ENCODE results near the gene GPATCH2.
A peak's percentile ranks its signal among the peaks of the same experiment; 100 is the strongest.

GPATCH2 gene

DNA sequence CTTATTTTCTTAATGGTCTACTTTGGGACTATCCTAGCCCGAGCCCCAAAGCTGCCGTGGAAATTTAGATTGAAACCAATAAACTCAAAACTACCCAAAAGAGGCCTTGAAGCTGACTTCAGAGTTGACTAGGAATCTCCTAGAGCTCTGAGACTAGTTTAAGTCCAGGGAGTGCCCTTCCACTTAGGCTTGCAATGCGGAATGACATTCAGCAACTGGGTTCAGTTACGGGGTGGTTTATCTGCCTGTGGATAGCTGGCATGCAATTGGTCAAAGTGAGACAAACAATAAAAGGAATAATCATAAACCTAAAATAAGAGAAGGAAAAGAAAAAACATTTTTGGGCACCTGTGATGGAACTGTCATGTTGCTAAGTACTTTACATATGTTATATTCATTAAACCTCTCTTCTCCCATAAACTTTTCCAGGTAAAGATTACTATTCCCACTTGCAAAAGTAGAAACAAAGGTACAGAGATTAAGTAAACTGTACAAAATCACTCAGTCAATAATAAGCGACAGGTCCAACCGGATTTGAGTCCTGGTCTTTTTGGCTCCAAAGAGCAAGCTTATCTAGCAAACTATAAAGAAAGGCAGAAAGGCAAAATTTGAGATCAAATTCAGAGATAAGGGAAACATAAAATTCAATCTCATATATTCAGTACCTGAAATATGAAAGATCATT, 56.5 kb downstream of the GPATCH2 start:
- no peak for DNase-seq

DNA sequence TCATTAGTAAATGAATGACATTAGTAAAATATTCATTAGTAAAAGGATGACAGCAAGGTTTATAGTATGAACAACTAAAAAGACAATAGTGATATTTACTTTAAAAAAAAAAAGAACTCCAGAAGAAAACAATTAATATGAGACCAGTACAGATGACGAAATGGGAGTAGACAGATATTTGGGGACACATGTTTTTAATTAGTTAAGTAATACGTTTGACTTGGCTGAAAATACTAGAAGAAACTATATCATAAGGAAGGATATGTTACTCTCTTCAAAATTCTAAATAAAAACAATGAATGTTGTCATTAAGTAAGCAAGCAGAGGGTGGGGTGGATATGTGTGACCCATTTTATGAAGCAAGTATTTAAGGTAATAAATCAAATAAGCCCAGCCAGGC, 61.9 kb downstream of the GPATCH2 start:
- no peak for DNase-seq

DNA sequence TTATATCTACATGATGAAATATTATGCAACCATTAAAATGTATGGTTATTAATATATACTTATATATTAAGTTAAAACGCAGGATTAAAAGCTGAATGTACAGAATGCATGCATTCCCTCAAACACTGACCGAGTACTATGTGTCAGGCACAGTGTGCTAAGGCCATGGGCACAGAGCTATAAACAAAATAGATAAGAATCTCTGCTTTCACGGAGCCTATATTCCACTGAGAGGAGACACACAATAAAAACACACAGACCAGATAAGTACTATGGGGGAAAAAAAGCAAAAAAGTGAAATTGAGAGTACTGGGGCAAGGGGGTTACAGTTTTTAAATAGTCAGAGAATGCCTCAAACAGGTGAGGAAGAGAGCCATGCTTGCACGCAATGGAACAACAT, 62.7 kb downstream of the GPATCH2 start:
- DNase-seq: no peak

DNA sequence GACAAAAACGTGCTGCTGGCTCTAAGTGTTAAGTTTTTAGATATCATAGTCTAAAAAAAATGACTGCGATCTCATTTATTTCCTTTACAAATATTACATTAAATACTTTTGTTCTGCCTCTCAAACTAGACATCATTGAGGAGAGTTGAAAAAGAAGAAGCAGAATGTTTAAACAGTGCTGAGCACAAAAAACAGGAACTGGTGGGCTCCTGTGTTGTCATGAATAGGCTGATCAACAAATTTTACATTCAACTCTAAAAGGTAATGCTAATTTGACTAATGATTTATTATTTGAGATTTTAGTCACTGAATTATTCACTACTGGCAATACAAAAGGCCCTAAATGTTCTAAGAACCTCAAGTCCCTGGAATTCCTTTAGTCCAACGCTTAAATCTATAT, 66.1 kb downstream of the GPATCH2 start:
- no peak for DNase-seq

DNA sequence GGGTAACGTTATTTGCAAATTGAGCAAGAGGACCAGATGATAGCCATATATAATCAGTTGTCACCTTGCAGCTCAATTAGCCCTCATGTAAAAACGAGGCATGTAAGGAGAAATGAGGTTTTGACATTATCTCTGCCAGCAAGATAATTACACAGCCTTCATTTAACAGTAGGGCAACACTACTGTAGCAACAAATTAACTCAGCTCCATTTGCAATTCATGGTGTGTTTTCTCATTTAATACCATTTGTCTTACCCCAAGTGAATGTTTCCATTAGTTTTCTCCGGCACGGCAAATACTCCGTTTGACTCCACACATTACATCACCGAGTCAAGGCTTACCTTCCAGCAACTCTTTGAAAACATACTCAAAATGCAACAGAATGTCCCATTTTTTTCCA, 66.7 kb downstream of the GPATCH2 start:
- DNase-seq: no peak

DNA sequence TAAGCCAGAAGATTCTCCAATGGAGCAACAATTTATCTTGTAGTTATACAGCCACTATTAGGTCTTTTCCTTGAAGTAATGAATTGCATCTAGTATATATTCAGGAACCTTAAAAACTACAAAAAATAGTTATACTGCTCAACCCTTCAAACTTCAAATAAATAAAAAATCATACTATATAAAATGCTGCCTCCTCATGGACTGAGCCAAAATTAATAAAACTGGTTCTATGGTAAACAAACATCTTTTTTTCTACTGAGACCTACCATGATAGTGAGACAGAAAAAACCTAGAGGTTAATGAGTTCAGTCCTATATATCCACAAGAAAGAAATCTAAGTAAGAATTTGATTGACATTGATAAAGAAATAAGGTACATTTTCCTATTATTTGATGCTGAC, 67.7 kb downstream of the GPATCH2 start:
- DNase-seq: no peak

DNA sequence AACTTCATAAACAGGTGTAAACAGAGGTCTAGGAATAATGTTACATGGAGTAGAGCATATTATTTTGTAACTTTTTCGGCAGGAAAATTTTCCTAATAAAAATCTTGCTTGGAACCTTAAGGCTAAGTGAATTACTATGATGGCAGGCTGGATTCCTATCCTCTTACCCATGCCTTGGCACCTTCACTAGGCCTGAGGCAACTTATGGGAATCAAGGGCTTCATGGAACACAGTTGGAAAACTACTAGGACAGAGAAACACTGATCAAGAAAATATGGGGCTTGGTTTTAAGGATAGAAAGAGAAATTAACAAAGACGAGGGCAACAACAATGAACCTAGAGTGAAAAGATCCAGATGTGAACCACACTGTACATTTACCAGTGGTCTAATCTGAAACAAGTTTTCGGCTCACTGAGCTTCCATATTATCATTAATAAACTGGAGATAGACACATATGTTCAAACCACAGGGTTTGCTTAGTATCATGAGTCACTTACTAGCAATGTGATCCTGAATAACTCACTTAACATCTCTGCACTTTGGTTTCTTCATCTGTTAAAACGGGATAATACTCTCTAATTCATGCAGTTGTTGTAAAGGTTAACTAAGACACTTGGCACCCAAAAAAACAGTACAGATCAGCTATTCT, 68.5 kb downstream of the GPATCH2 start:
- DNase-seq: no peak

DNA sequence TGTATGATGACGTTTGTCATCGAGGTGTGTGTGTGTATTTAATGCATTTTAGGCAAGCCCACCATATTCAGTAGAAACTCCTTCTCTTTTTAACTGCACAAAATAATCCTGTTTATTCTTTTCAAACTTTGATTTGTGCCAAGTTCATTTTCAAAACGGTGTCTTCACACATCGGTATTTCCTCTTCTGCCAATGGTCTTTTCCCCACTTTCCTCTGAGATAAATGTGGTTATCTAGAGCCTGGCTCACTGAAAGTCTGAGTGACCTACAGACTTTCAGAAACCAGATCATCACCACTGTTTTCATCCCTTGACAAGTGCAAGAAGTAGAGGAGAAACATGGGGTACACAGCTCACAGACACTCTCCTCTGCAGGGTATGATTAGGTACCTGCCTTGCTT, 69.4 kb downstream of the GPATCH2 start:
- no peak for DNase-seq

DNA sequence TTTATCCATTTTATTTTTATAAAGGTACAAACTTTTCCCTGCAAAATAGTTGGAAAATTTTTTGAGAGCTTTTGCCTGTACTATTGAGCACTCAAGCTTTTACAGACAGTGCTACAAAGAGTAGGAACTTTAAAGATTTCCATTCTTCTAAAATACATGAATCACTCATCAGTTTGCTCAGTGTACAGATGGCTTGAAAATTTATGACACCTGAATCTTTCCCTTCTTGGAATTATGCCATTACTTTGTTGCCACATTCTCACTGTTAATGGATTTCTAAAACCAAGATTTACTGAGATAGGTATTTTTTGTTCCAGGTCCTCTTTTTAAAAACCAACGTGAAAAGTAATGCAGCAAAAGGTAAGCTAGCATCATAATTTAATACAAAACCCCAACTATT, 76.0 kb downstream of the GPATCH2 start:
- DNase-seq: no peak

DNA sequence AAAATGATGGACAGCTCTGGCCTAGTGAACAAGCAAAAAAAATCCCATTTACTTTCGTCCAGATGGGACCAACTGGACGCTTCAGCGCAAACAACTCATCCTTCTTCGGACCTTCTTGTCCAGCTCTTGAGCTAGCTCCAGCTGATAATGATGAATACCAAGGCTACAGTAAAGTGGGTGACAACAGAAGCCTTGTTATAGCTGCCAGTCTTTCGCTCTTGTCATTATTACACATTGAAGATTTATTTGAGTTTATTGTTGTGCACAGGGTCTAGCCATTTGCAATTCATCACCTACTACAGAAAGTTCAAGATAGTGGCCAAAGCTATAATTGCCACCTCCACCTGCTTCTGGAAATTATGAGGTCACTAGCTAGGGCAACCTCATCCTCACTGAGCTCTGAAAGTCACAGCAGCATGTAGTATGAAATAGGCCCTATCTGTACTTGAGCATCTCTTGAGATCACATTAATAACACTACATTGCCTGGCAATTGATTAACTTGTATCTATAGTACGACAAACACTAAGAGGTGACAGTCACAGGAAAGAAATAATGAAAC, 76.9 kb downstream of the GPATCH2 start:
- no peak for DNase-seq

DNA sequence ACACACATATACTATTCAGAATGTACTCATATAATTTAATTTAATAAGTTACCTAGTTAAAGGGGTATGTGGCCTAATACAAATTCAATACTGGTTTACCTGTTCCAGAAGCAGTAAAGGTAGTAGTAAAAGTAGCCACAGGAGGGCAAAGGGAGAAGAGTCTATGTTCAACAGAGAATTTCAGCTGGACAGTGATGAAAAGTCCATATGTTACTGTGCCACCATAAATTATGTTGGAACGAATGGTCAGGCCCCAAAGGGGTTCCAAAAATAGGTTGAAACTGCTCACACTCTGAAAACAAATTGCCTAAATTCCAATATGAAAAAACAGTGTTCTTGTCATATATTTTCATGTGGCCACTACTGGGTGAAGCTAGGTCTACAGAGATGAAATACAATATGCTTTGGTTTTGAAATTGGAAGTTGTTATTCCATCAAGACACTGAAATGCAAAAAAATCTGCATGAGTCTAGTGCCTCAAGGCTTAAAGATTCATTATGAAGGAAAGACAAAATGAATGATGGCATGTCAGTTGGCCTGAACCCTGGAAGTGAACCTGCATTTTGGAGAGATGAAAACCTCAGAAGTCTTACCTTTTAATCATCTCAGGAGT, 78.4 kb downstream of the GPATCH2 start:
- no peak for DNase-seq

DNA sequence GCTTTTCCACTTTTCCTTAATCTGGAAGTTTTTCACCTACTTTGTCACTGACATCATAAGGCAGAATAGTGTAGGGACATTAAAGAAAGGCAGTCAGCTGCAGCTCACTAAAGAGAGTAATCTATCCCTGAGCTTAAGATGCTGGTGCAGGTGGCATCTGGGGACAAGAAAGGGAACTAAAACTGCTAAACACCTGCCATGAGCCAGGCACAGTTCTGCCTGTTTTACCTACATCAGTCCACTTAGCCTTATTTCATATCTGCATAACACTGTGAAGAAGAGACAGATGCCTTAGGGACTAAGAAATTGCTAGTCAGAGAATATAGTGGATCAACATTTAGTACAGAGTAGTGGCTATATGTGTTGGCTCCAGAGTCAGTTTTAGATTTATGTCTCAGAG, 88.1 kb downstream of the GPATCH2 start:
- DNase-seq: no peak

DNA sequence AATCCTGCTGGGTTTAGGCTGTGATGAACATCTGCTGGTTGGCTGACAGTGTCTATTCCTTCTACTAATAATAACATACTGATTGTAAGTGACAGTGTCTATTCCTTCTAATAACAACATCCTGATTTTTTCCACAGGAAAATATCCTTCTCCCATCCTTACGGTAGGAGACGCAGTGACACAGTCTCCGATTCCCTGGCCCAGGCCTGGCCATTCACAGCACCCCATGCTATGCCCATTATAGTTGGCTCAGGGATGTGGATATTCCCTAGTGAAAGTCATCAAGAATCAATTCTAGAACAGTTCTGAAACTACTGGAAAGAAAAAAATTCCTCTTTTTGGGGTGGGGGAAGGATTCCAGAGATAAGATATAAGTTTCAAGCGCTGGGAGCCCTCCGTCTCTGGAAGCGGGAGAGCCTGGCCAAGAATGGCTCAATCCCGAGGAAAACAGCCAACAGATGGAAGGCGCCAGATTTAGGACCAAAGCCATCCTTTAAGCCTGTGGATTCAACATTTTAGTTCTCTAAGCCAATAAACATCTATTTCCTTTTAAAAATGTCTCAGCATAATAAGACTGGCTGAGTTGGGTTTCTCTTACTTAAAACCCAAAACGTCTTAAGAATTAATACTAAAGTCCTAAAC, 88.6 kb downstream of the GPATCH2 start:
- DNase-seq: no peak

DNA sequence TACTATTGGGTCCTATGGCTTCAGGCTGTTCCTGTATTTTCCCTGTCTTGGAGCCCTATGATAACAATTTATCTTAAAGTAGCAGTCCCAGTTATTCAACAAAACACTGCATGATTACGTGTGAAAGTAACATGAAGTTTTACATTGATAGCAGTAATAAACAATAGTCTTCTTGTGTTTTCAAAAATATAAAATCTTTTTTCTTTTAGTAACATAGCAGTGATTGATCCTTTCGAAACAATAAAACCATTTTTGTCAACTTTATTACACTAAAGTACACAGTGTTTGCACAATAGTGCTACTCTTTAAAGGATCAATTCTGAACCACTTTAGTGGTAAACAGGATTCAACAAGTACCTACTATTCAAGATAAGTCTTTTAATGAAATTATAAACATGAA, 90.6 kb downstream of the GPATCH2 start:
- DNase-seq: no peak

DNA sequence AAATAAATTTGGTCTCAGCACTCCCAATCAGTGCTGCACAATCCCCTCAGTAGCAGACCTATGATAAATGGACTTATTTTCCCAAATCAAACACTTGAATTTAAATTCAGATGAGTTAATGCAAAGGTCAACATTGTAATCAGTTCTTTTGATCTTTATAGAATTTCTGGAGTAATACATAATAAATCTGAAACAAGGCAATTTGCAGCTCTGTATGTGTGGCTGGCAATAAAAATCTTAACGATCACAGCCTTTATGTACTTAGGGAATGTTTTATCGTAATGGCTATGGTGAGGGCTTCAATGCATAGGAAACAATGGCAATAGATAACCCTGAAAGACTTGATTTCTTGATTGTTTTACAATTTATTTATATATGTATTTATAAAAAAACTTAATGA, 91.4 kb downstream of the GPATCH2 start:
- peak; percentile 41 for DNase-seq

DNA sequence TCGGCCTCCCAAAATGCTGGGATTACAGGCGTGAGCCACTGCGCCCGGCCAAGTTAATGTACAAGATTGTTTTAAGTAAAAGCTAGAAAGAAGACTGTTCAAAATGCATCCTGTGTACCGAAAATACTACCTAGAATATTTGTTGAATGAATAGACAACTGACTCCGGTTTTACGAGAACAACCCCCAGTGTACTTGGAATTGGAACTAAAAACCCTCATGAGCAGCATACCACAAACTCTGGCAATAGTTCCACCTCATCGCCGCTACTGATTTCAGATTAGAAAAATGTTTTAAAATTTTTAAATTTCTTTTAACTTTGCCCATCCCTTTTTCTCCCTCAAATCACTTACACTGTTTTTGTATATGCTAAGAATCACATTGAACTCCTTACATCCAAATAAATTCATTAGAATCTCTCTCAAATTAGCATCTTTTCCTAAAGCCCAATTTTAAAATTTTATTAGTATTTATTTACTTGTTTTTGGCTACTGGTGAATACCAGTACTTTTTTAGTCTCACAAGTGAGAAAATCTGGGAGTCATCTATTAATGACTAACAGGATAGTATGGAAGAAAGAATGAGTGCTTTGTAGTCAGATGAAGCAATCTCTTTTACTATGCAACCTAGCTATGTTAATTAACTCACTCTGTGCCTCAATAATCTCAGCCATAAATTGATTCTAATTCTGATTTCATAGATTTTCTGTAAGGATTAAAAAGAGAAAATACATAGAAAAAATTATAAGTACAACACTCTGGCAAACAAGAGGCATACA, 95.1 kb downstream of the GPATCH2 start:
- DNase-seq: no peak

DNA sequence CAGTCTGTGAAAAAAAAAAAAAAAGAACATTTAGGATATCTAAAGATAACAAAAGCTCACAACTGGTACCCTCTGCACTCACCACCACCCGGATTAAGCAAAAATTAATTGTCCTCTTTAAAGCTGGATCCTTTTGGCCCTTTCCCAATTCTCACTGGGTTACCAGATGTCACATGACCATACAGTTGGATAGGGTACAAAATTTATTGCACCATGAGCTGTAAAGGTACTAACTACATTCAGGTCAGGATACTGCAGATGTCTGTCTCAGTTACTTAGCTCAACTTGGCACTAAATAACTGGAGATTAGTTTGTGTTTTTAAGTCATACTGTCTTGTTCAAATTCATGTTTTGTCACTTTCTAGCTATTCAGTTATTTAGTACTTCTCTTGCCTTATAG, 96.3 kb downstream of the GPATCH2 start:
- no peak for DNase-seq

DNA sequence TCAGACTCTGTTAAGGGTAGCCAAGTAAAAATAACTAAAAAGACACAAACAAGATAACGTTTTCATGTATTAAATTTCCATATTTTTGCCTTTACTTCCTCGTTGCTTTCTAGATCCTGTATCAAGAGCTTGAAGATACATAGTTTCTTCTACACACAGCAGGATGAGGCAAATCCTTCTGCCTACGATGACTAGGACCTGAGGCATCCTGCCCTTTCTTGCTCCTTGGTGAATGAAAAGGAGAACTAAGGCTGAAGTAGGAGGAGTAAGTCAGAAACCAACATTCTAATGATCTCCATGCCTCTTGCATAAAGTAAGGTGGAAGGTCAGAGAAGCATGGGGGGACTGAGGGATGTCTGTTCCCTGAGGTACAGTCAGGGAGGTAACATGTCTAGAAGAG, 102.6 kb downstream of the GPATCH2 start:
- DNase-seq: no peak

DNA sequence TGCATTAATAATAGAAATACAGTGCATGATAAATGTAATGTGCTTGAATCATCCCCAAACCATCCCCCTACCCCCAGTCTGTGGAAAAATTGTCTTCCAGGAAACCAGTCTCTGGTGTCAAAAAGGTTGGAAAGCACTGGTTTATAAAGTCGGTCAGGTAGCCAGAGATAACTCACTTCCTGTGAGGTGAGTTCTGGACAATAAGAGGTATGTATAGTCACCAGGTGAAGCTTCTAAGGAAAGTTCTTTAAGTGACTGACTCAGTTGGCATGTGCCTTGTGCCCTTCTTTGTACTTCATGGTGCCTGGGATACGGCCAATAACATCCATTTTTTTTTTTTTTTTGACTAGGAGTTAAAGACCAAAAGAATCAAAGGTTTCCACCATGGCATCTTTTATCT, 103.7 kb downstream of the GPATCH2 start:
- no peak for DNase-seq

DNA sequence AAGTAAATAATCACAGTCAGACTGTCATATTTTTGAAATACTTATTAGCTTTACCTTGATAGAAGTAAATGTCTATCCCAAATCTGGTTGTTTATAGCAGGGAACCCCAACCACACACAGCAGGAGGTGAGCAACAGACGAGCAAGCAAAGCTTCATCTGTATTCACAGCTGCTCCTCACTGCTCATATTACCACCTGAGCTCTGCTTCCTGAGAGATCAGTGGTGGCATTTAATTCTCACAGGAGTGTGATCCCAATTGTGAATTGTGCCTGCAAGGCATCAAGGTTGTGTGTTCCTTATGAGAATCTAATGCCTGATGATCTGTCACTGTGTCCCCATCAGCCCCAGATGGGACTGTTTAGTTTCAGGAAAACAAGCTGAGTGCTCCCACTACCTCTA, 104.3 kb downstream of the GPATCH2 start:
- DNase-seq: no peak

DNA sequence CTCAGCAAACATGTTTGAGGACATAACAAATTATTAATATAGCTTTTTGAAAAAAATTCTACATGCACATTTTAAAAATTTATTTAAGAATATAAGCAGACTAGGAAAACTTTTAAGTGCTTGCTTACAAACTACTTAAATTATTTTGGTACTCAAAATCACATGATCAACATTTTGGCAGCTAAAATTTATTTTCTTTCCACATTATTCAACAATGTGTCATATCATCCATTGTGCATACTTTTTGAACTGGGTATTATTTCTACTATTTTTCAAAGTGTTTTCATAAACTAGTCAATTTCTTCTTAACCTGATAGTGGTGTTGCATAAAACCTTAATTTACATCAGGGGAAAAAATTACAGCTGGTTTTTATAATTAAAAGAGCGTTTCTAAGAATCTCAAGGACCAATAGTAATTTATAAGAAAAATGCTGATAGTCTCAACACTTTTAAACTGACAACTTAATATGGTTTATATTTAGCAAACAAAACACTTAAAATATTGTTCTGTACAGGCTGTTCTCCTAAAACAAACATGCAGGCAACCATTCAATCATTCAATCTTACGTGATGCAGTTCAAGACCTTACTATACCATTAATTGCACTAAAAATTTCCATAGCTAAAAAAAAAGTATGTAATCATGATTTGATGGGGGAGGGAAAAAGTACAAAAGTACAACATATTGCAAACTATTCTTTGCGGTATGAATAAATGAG, 105.0 kb downstream of the GPATCH2 start:
- DNase-seq: no peak

DNA sequence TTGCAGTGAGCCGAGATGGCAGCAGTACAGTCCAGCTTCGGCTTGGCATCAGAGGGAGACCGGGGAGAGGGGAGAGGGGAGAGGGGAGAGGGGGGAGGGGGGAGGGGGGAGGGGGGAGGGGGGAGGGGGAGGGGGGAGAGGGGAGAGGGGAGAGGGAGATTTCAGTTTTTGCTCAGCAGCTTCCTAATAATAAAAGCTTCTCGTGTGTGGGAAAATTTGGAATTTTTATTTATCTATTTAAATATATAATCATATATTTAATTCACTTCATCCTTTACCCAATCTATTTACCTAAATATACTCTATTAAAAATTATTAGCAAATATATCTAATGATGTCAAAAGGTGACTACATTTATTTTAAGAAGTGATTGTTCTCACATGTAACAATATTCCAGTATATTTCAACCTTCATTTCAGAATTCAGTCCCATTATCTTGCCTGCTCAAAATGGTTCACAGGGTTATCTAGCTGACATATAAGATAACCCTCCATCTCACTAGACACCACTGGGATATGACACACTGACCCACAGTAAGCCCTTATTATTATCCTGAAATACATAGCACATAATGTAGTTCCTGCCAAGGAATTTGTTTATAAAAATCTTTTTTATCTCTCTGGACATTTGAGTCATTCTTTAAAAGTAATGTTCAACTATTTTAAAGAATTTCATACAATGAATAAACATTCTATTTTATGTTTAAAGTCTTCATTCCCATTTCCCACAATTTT, 105.9 kb downstream of the GPATCH2 start:
- DNase-seq: no peak
